Measurements from ENCODE around the gene SOX14. TPM values are rescaled to one million over a fixed set of nuclear protein-coding genes. Genes with fewer than 3 reads are reported as not detected.
A peak's percentile ranks its signal among the peaks of the same experiment; 100 is the strongest.

The SOX14 gene
- polyA plus RNA-seq, 1 of the 3 experiments (the other 2 are of a cell fraction), result not detected

- ChIA-PET CTCF (interaction anchor here (1.0 kb wide), 1 partner anchor 208 kb away, joined by 3 read pairs; no protein-coding TSS in a partner anchor), POLR2A (no interaction called here)
- peaks cover 56% of the 10 kb centered on the region for H3K27me3 ChIP-seq (ENCODE audit: insufficient read depth)
- peaks cover 0 to 5% of the 10 kb centered on the region in 2 experiments; a peak in 1 of 4 replicates for H3K4me1 ChIP-seq (ENCODE audit: control insufficient read depth in 1 of 2, insufficient read depth in 2 of 2, low read depth in 1 of 2, low read length in 1 of 2)
- H3F3A ChIP-seq (replicated peaks; ENCODE audit: insufficient read depth), result no peaks in the 10 kb centered on the region
- no peaks in the 10 kb centered on the region for H3K9me3 ChIP-seq
- no peak for TF ChIP-seq TAF1 (IDR thresholded peaks at IDR 0.05; ENCODE audit: borderline replicate concordance, low read depth, low read length)
- TF ChIP-seq REST (IDR thresholded peaks at IDR 0.05; ENCODE audit: low read depth, low read length), result no peak
- H4K20me1 ChIP-seq (ENCODE audit: insufficient read depth), result no peaks in the 10 kb centered on the region
- H3K36me3 ChIP-seq (replicated peaks in 1 of 2; ENCODE audit: control insufficient read depth in 1 of 2, insufficient read depth in 2 of 2, low read length in 1 of 2), result no peaks in the 10 kb centered on the region
- no peaks in the 10 kb centered on the region for H3K9me2 ChIP-seq
- H3K27ac ChIP-seq (ENCODE audit: low read depth in 2 of 2, low read length in 1 of 2), result no peak overlapping the region
- no peaks in the 10 kb centered on the region for H3K79me2 ChIP-seq (ENCODE audit: insufficient read depth)
- H3K4me3 ChIP-seq (ENCODE audit: low read depth in 2 of 2, low read length in 1 of 2), result no peak overlapping the region
- no peak overlapping the region for H2AFZ ChIP-seq (ENCODE audit: low read depth)
- 13% methylated on average over 26 of the region's 34 CpGs for WGBS (ENCODE audit: low lambda C conversion rate)
- H3K9ac ChIP-seq, result no peak overlapping the region
- DNase-seq, result peak; percentile 33
- no peak overlapping the region for H3K4me2 ChIP-seq
Observed at GRCh38 chr3:137762674-137763593, 1.2 kb upstream of the SOX14 start.

GRCh38 chr3:137763594-137763938 lies 549 bp upstream of the SOX14 start:
- peak; percentile 52 for DNase-seq
- Histone ChIP-seq H3F3A (replicated peaks; ENCODE audit: insufficient read depth) (no peaks in the 10 kb centered on the region), H3K4me2 (peak overlapping the region; percentile 37; the same call in 1 of the 2 replicates), H4K20me1 (ENCODE audit: insufficient read depth) (no peaks in the 10 kb centered on the region), H3K9me2 (no peaks in the 10 kb centered on the region), H3K9me3 (no peaks in the 10 kb centered on the region), H3K79me2 (ENCODE audit: insufficient read depth) (no peaks in the 10 kb centered on the region), H3K36me3 (replicated peaks in 1 of 2; ENCODE audit: control insufficient read depth in 1 of 2, insufficient read depth in 2 of 2, low read length in 1 of 2) (no peaks in the 10 kb centered on the region), H3K4me3 (ENCODE audit: low read depth in 2 of 2, low read length in 1 of 2) (no peak overlapping the region), H3K27ac (ENCODE audit: low read depth in 2 of 2, low read length in 1 of 2) (no peak overlapping the region), H3K9ac (no peak overlapping the region), H3K4me1 (ENCODE audit: control insufficient read depth in 1 of 2, insufficient read depth in 2 of 2, low read depth in 1 of 2, low read length in 1 of 2) (peaks cover 0 to 5% of the 10 kb centered on the region in 2 experiments; a peak in 1 of 4 replicates), H2AFZ (ENCODE audit: low read depth) (no peak overlapping the region), H3K27me3 (ENCODE audit: insufficient read depth) (peaks cover 63% of the 10 kb centered on the region)
- ChIA-PET CTCF (interaction anchor here (1.0 kb wide), 1 partner anchor 208 kb away, joined by 3 read pairs; no protein-coding TSS in a partner anchor), POLR2A (no interaction called here)
- 7% methylated on average over 13 of the region's 18 CpGs for WGBS (ENCODE audit: low lambda C conversion rate)
- TF ChIP-seq IRF3 (IDR thresholded peaks at IDR 0.05; ENCODE audit: low read depth, low read length) (no peak), EZH2phosphoT487 (IDR thresholded peaks at IDR 0.05; ENCODE audit: borderline replicate concordance, low read depth) (no peak), MAX (IDR thresholded peaks at IDR 0.05; ENCODE audit: low read depth) (no peak), PBX3 (IDR thresholded peaks at IDR 0.05) (no peak), SMC3 (IDR thresholded peaks at IDR 0.05; ENCODE audit: low read depth, low read length) (no peak), TEAD4 (IDR thresholded peaks at IDR 0.05; ENCODE audit: borderline replicate concordance, insufficient read depth) (no peak), USF1 (IDR thresholded peaks at IDR 0.05; ENCODE audit: borderline replicate concordance, low read depth) (no peak), MXI1 (IDR thresholded peaks at IDR 0.05; ENCODE audit: low read depth, low read length) (no peak), GABPA (IDR thresholded peaks at IDR 0.05; ENCODE audit: low read depth) (no peak)

All from SK-N-SH (cell line).